ENCODE measurements around the gene ZPLD1.

GRCh38 chr3:102478160-102478559, 43.3 kb downstream of the ZPLD1 start:
- TF ChIP-seq CTCF (IDR thresholded peaks at IDR 0.05) (no peak), POLR2AphosphoS5 (IDR thresholded peaks at IDR 0.05) (no peak), POLR2A (IDR thresholded peaks at IDR 0.05) (no peak)
